SH-SY5Y (cell line): ENCODE data around the gene FAT1.

ENCODE experiments used
- GATA2 ChIP-seq: IDR thresholded peaks from 2 replicates; pipeline ENCODE4 v1.6.1; 2011; ENCODE audit warnings: mild to moderate bottlenecking, low read depth, low read length
- GATA3 ChIP-seq: IDR thresholded peaks from 2 replicates; pipeline ENCODE4 v1.6.1; 2011; ENCODE audit warnings: low read depth, mild to moderate bottlenecking, low read length, moderate library complexity

Gene FAT1

GRCh38 chr4:186736466-186736865 lies 12.8 kb upstream of the FAT1 start:
- no peak for TF ChIP-seq GATA3
- no peak for TF ChIP-seq GATA2

- TF ChIP-seq GATA2 (no peak), GATA3 (no peak)
Measured at GRCh38 chr4:186734251-186734650, 10.6 kb upstream of the FAT1 start.

GRCh38 chr4:186733778-186734177 lies 10.1 kb upstream of the FAT1 start:
- no peak for TF ChIP-seq GATA2

- TF ChIP-seq GATA2 = no peak
- no peak for TF ChIP-seq GATA3
Measured at GRCh38 chr4:186730621-186731020, 7.0 kb upstream of the FAT1 start.

- TF ChIP-seq GATA2 = no peak
- TF ChIP-seq GATA3 = no peak
Measured at GRCh38 chr4:186729856-186730255, 6.2 kb upstream of the FAT1 start.

- TF ChIP-seq GATA2 = no peak
- TF ChIP-seq GATA3 = no peak
Measured at GRCh38 chr4:186728631-186729271, 5.1 kb upstream of the FAT1 start.

GRCh38 chr4:186727977-186728519 lies 4.4 kb upstream of the FAT1 start:
- TF ChIP-seq GATA3 (no peak), GATA2 (no peak)

- TF ChIP-seq GATA3 (no peak), GATA2 (no peak)
Measured at GRCh38 chr4:186727169-186727976, 3.7 kb upstream of the FAT1 start.

GRCh38 chr4:186726426-186727168 lies 2.9 kb upstream of the FAT1 start:
- no peak for TF ChIP-seq GATA3
- TF ChIP-seq GATA2 = no peak

GRCh38 chr4:186725469-186726425 lies 2.1 kb upstream of the FAT1 start:
- no peak for TF ChIP-seq GATA3
- no peak for TF ChIP-seq GATA2

- TF ChIP-seq GATA3 (no peak), GATA2 (no peak)
Measured at GRCh38 chr4:186724864-186725468, 1.3 kb upstream of the FAT1 start.

- TF ChIP-seq GATA3 (no peak), GATA2 (no peak)
Measured at GRCh38 chr4:186724058-186724863, 605 bp upstream of the FAT1 start.
